ENCODE results near the gene KCNIP1.

- TF ChIP-seq CREB1 (IDR thresholded peaks at IDR 0.05; ENCODE audit: low read depth): no peak
- no peak for TF ChIP-seq RAD21 (IDR thresholded peaks at IDR 0.05; ENCODE audit: low read depth)
- TF ChIP-seq YY1 (IDR thresholded peaks at IDR 0.05; ENCODE audit: low read depth): no peak
- TF ChIP-seq, protein P1, sequence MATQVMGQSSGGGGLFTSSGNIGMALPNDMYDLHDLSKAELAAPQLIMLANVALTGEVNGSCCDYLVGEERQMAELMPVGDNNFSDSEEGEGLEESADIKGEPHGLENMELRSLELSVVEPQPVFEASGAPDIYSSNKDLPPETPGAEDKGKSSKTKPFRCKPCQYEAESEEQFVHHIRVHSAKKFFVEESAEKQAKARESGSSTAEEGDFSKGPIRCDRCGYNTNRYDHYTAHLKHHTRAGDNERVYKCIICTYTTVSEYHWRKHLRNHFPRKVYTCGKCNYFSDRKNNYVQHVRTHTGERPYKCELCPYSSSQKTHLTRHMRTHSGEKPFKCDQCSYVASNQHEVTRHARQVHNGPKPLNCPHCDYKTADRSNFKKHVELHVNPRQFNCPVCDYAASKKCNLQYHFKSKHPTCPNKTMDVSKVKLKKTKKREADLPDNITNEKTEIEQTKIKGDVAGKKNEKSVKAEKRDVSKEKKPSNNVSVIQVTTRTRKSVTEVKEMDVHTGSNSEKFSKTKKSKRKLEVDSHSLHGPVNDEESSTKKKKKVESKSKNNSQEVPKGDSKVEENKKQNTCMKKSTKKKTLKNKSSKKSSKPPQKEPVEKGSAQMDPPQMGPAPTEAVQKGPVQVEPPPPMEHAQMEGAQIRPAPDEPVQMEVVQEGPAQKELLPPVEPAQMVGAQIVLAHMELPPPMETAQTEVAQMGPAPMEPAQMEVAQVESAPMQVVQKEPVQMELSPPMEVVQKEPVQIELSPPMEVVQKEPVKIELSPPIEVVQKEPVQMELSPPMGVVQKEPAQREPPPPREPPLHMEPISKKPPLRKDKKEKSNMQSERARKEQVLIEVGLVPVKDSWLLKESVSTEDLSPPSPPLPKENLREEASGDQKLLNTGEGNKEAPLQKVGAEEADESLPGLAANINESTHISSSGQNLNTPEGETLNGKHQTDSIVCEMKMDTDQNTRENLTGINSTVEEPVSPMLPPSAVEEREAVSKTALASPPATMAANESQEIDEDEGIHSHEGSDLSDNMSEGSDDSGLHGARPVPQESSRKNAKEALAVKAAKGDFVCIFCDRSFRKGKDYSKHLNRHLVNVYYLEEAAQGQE (IDR thresholded peaks at IDR 0.05; ENCODE audit: low read depth): no peak
Measured at GRCh38 chr5:170636801-170637477, 133.1 kb downstream of the KCNIP1 start.

Measured in Ishikawa (cell line).